KMS-11 (cell line): ENCODE measurements around the gene NFYA.

ENCODE experiments used
- H2AFZ ChIP-seq: fragments of 200-600 bp; sonication (generic); 2 replicates; pipeline ENCODE4 v1.6.1; 2016; ENCODE audit warnings: antibody characterized with exemption, mixed run types, low read depth
- H3K27ac ChIP-seq: fragments of 200-600 bp; sonication (generic); 2 replicates; pipeline ENCODE4 v1.6.1; 2016; ENCODE audit warnings: mild to moderate bottlenecking, mixed run types
- H3K27me3 ChIP-seq: fragments of 200-600 bp; sonication (generic); 2 replicates; pipeline ENCODE4 v1.6.1; 2017; ENCODE audit warnings: mild to moderate bottlenecking, low read depth, mixed run types, moderate library complexity; ENCODE audit not compliant: insufficient read depth
- H3K36me3 ChIP-seq: fragments of 200-600 bp; sonication (generic); 2 replicates; pipeline ENCODE4 v1.6.1; 2017; ENCODE audit warnings: mild to moderate bottlenecking, mixed run types; ENCODE audit not compliant: insufficient read depth
- H3K4me1 ChIP-seq: fragments of 200-600 bp; sonication (generic); 2 replicates; pipeline ENCODE4 v1.6.1; 2016; ENCODE audit warnings: mild to moderate bottlenecking, low read depth, mixed run types; ENCODE audit not compliant: poor library complexity, severe bottlenecking
- H3K4me2 ChIP-seq: fragments of 200-600 bp; sonication (generic); 2 replicates; pipeline ENCODE4 v1.7.0; 2016; ENCODE audit warnings: mild to moderate bottlenecking, mixed run types
- H3K4me3 ChIP-seq: fragments of 200-600 bp; sonication (generic); IDR thresholded peaks from 2 replicates; pipeline ENCODE4 v1.6.1; 2017; ENCODE audit warnings: low read depth, low read length, mixed read lengths; ENCODE audit not compliant: insufficient read depth
- H3K79me2 ChIP-seq: fragments of 200-600 bp; sonication (generic); 2 replicates; pipeline ENCODE4 v1.6.1; 2016; ENCODE audit warnings: low read depth, mixed run types; ENCODE audit not compliant: insufficient read depth
- H3K9ac ChIP-seq: fragments of 200-600 bp; sonication (generic); 2 replicates; pipeline ENCODE4 v1.6.1; 2016; ENCODE audit warnings: mild to moderate bottlenecking, mixed run types
- H4K20me1 ChIP-seq: fragments of 200-600 bp; sonication (generic); 2 replicates; pipeline ENCODE4 v1.6.1; 2016; ENCODE audit warnings: mild to moderate bottlenecking, mixed run types; ENCODE audit not compliant: insufficient read depth
- CTCF ChIP-seq: fragments of 200-600 bp; sonication (generic); conservative IDR thresholded peaks from 2 replicates; pipeline ENCODE4 v1.6.1; 2017; ENCODE audit warnings: low read depth, mild to moderate bottlenecking, antibody characterized with exemption, low read length, moderate library complexity, mixed read lengths

The NFYA gene

GRCh38 chr6:41056768-41057490 lies 15.8 kb upstream of the NFYA start:
- no peak overlapping the region for H2AFZ ChIP-seq
- H3K27ac ChIP-seq = no peak overlapping the region
- H3K4me1 ChIP-seq = peaks cover 5% of the 10 kb centered on the region
- H3K4me2 ChIP-seq = no peak overlapping the region
- no peaks in the 10 kb centered on the region for H3K79me2 ChIP-seq
- H3K27me3 ChIP-seq = no peaks in the 10 kb centered on the region
- no peaks in the 10 kb centered on the region for H3K36me3 ChIP-seq
- H4K20me1 ChIP-seq = no peaks in the 10 kb centered on the region
- no peak overlapping the region for H3K9ac ChIP-seq
- no peak overlapping the region for H3K4me3 ChIP-seq
- TF ChIP-seq CTCF = no peak

GRCh38 chr6:41058783-41059181 lies 14.0 kb upstream of the NFYA start:
- Histone ChIP-seq H3K36me3 (no peaks in the 10 kb centered on the region), H2AFZ (no peak overlapping the region), H3K4me2 (no peak overlapping the region), H4K20me1 (no peaks in the 10 kb centered on the region), H3K9ac (no peak overlapping the region), H3K79me2 (no peaks in the 10 kb centered on the region), H3K27me3 (no peaks in the 10 kb centered on the region), H3K27ac (no peak overlapping the region), H3K4me3 (no peak overlapping the region), H3K4me1 (peaks cover 5% of the 10 kb centered on the region)
- TF ChIP-seq CTCF = no peak

- Histone ChIP-seq H3K27me3 (no peaks in the 10 kb centered on the region), H3K4me2 (no peak overlapping the region), H2AFZ (no peak overlapping the region), H3K79me2 (no peaks in the 10 kb centered on the region), H3K27ac (no peak overlapping the region), H3K4me1 (peaks cover 5% of the 10 kb centered on the region), H4K20me1 (no peaks in the 10 kb centered on the region), H3K36me3 (no peaks in the 10 kb centered on the region), H3K9ac (no peak overlapping the region), H3K4me3 (no peak overlapping the region)
- no peak for TF ChIP-seq CTCF
Measured at GRCh38 chr6:41059556-41059955, 13.2 kb upstream of the NFYA start.

- Histone ChIP-seq H3K27ac (no peak overlapping the region), H3K4me3 (no peak overlapping the region), H3K36me3 (no peaks in the 10 kb centered on the region), H4K20me1 (no peaks in the 10 kb centered on the region), H3K4me2 (no peak overlapping the region), H3K79me2 (no peaks in the 10 kb centered on the region), H3K27me3 (no peaks in the 10 kb centered on the region), H3K4me1 (peaks cover 8% of the 10 kb centered on the region), H2AFZ (no peak overlapping the region), H3K9ac (no peak overlapping the region)
- no peak for TF ChIP-seq CTCF
Measured at GRCh38 chr6:41061196-41061726, 11.5 kb upstream of the NFYA start.
